ENCODE results near the gene TSPAN5.
"Not testable (repeated sequence)": the region's sequence is repeated elsewhere in the genome, so short reads cannot be mapped to it uniquely, and the experiment has no call there.

Gene TSPAN5

DNA sequence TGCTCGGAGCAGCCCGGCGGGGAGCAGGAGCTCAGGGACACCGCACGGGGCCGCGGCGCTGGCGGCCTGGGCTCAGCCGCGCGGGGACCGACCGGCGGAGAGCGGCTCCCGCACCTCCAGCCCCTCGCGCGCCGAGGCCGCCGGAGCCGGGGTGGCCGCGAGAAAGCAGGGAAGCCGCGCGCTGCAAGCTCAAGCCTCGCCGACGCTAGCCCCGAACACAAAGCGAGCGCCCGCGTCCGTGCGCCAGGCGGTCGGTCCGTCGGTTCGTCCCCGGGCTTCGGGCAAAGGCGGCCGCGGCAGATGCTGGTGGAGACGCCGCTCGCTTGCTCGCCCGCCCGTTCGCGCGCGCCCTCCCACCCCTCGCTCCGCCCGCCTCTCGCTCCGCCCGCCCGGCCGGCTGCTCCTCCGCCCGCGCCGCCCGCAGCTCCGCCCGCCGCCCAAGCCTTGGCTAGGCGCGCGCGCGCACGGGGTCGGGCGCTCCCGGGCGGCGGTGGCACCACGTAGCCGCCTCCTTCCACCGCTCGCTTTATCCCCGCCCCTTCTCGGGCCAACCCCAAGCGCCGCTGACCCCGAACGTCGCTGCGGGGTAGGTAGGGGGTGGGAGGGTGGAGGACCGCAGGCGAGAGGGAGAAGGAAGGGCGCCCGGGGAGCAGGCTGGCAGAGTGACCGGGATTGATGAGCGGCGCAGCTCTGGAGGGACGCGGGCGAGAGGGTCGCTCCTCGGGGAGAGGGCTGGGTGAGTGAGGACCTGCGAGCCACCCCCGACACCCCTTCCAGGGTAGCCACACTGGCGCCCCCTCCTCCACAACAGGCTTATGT is at the start of gene TSPAN5:
Gene TSPAN5 (minus strand): TSS at position 325 of the 819 bp plus-strand sequence.
- Histone ChIP-seq H2AFZ (ENCODE audit: low read depth, low read length) (peak within 1 kb of the TSS; percentile 91), H3K4me1 (ENCODE audit: insufficient read depth, low read length) (peaks cover 11% of the 10 kb centered on the region)

DNA sequence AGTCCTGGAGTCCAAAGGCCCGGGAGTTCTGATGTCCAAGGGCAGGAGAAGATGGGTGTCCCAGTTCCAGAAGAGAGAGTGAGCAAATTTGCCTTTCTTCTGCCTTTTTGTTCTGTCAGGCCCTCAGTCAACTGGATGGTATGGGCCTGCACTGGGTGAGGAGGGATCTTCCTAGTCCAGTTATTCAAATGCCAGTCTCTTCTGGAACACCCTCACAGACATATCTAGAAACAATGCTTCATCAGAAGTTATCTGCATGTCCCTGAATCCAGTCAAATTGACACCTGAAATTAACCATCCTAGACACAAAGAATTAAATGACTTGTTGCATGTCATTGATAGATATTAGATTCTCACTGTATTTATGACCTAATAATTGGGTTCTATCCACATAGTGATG is 48.5 kb upstream of the TSPAN5 start:
- H3K4me1 ChIP-seq (ENCODE audit: insufficient read depth, low read length), result no peaks in the 10 kb centered on the region
- no peak overlapping the region for H3K4me3 ChIP-seq (ENCODE audit: low read length)
- no peak overlapping the region for H2AFZ ChIP-seq (ENCODE audit: low read depth, low read length)
- H3K27me3 ChIP-seq (ENCODE audit: insufficient read depth, low read length), result no peaks in the 10 kb centered on the region
- no peaks in the 10 kb centered on the region for H3K9me3 ChIP-seq (ENCODE audit: low read length)
- H3K36me3 ChIP-seq (ENCODE audit: insufficient read depth, low read length), result no peaks in the 10 kb centered on the region

More for the DNA sequence above, at the start of gene TSPAN5:
- no peaks in the 10 kb centered on the region for H3K27me3 ChIP-seq (ENCODE audit: insufficient read depth, low read length)
- no peaks in the 10 kb centered on the region for H3K36me3 ChIP-seq (ENCODE audit: insufficient read depth, low read length)
- H3K9me3 ChIP-seq (ENCODE audit: low read length), result no peaks in the 10 kb centered on the region
- H3K4me3 ChIP-seq (ENCODE audit: low read length), result peak within 1 kb of the TSS; percentile 53

DNA sequence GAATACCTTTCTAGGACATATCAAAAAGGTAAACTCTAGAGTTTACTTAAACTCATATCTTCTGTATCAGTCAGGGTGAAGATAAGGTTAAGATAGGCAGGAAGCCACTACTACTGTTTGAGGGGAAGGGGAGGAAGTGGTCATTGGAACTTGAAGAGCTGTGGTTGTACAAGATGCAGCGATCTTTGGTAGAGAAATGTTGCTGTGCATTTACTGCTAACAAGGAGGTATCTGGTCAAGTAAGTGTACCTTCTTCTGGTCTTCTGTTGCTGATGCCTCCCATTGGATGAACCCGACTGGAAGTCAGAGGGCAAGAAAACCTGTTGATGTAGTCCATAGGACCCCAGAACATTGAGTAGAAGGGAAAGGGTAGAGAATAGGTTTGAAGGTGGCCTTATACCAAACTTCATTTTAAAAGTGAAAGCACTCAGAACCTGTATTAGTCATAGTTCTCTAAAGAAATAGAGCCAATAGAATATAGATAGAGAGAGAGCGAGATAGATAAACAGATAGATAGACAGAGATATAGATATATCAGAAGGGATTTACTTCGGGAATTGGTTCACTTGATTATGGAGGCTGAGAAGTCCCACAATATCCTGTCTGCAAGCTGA is 47.9 kb upstream of the TSPAN5 start:
- Histone ChIP-seq H3K4me3 (ENCODE audit: low read length) (no peak overlapping the region), H3K27me3 (ENCODE audit: insufficient read depth, low read length) (no peaks in the 10 kb centered on the region), H3K4me1 (ENCODE audit: insufficient read depth, low read length) (no peaks in the 10 kb centered on the region), H2AFZ (ENCODE audit: low read depth, low read length) (no peak overlapping the region), H3K9me3 (ENCODE audit: low read length) (no peaks in the 10 kb centered on the region), H3K36me3 (ENCODE audit: insufficient read depth, low read length) (no peaks in the 10 kb centered on the region)

DNA sequence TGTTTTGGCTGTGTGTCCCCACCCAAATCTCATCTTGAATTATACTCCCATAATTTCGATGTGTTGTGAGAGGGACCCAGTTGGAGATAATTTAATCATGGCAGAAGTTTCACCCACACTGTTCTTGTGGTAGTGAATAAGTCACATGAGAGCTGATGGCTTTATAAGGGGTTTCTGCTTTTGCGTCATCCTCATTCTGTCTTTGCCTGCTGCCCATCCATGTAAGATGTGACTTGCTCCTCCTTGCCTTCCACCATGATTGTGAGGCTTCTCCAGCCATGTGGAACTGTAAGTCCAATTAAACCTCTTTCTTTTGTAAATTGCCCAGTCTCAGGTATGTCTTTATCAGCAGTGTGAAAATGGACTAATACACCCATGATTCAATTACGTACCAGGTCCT is 47.2 kb upstream of the TSPAN5 start:
- not testable (repeated sequence) for H3K36me3 ChIP-seq (ENCODE audit: insufficient read depth, low read length); H3K4me3 ChIP-seq (ENCODE audit: low read length); H3K27me3 ChIP-seq (ENCODE audit: insufficient read depth, low read length); H2AFZ ChIP-seq (ENCODE audit: low read depth, low read length); H3K4me1 ChIP-seq (ENCODE audit: insufficient read depth, low read length); H3K9me3 ChIP-seq (ENCODE audit: low read length)

DNA sequence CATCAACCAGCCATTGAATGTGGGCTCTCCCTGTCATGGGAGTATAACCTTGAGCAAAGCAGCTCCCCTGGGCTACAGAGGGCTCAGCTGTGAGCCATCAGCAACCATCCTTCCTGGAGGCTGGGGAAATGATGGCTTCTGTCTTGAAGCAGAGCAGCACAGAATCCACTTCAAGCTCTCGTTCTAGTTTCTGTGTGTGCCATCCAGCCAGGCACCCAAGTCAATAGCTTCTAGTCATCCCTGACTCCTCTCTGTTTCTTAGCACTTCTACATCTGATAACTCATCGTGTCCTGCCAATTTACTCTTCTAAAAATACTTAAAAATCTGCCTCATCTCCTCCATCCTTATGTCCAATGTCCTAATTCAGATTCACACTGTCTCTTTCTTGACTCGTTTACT is 42.2 kb upstream of the TSPAN5 start:
- no peaks in the 10 kb centered on the region for H3K36me3 ChIP-seq (ENCODE audit: insufficient read depth, low read length)
- no peaks in the 10 kb centered on the region for H3K4me1 ChIP-seq (ENCODE audit: insufficient read depth, low read length)
- H3K4me3 ChIP-seq (ENCODE audit: low read length), result no peak overlapping the region
- H3K27me3 ChIP-seq (ENCODE audit: insufficient read depth, low read length), result no peaks in the 10 kb centered on the region
- H3K9me3 ChIP-seq (ENCODE audit: low read length), result no peaks in the 10 kb centered on the region
- H2AFZ ChIP-seq (ENCODE audit: low read depth, low read length), result no peak overlapping the region

DNA sequence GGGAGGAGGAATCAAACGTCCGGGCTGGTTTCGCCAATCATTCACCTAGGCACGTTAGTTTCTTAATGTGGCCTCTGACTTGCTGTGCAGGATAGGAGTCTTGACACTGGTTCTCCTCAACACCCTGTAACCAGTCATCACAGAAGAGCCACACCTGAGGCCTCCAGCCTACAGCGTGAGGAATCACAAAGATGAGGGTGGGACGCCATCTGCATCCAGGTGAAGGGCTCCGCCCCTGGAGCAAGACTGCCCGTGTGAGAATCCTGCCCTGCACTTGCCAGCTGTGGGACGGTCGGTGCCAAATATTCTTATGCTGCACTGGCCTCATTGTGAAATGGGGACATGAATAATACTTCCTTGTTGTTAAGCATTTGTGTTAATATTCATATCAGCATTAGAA is 35.7 kb upstream of the TSPAN5 start:
- no peak overlapping the region for H2AFZ ChIP-seq (ENCODE audit: low read depth, low read length)
- no peaks in the 10 kb centered on the region for H3K4me1 ChIP-seq (ENCODE audit: insufficient read depth, low read length)
- no peak overlapping the region for H3K4me3 ChIP-seq (ENCODE audit: low read length)
- no peaks in the 10 kb centered on the region for H3K36me3 ChIP-seq (ENCODE audit: insufficient read depth, low read length)
- no peaks in the 10 kb centered on the region for H3K9me3 ChIP-seq (ENCODE audit: low read length)
- H3K27me3 ChIP-seq (ENCODE audit: insufficient read depth, low read length), result no peaks in the 10 kb centered on the region

DNA sequence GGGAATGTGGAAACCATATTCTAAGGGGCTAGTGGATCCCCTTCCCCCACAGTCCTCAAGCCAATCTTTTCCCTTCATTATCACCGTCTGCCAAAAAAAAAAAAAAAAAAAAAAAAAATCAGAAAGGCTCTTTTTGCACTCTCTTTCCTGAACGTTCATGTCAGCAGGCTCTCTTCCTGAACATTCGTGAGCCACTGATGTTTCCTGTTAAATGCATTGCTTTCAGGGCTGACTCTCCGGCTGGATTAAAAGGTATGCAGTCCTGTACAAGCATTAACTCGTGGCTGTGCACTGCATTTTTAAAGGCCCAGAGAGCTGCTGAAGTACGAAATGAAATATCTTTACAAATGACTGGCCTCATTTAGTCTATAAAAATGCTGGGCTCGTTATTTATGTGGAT is 34.0 kb upstream of the TSPAN5 start:
- Histone ChIP-seq H3K4me1 (ENCODE audit: insufficient read depth, low read length) (no peaks in the 10 kb centered on the region), H3K4me3 (ENCODE audit: low read length) (no peak overlapping the region), H2AFZ (ENCODE audit: low read depth, low read length) (no peak overlapping the region), H3K27me3 (ENCODE audit: insufficient read depth, low read length) (no peaks in the 10 kb centered on the region), H3K36me3 (ENCODE audit: insufficient read depth, low read length) (no peaks in the 10 kb centered on the region), H3K9me3 (ENCODE audit: low read length) (no peaks in the 10 kb centered on the region)

DNA sequence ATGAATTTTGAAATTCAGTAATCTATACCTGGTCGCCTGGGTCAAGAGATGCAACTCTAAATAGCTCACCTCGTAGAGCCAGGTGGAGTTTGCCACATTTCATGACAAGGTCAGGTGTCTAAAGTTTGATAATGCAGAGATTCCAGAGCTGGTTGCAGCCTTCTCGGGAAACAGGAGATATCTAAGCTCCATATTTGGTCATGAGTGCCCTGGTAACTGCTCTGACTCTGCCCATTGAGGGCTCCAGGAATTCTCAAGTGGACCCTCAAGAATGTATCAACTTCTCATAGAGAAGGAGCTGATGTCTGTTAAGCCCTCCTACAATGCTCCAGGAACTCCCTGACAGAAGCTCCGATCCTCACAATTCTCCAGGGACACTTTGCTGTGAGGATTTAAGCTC is 33.2 kb upstream of the TSPAN5 start:
- Histone ChIP-seq H2AFZ (ENCODE audit: low read depth, low read length) (no peak overlapping the region), H3K4me1 (ENCODE audit: insufficient read depth, low read length) (no peaks in the 10 kb centered on the region), H3K36me3 (ENCODE audit: insufficient read depth, low read length) (no peaks in the 10 kb centered on the region), H3K9me3 (ENCODE audit: low read length) (no peaks in the 10 kb centered on the region), H3K4me3 (ENCODE audit: low read length) (no peak overlapping the region), H3K27me3 (ENCODE audit: insufficient read depth, low read length) (no peaks in the 10 kb centered on the region)

DNA sequence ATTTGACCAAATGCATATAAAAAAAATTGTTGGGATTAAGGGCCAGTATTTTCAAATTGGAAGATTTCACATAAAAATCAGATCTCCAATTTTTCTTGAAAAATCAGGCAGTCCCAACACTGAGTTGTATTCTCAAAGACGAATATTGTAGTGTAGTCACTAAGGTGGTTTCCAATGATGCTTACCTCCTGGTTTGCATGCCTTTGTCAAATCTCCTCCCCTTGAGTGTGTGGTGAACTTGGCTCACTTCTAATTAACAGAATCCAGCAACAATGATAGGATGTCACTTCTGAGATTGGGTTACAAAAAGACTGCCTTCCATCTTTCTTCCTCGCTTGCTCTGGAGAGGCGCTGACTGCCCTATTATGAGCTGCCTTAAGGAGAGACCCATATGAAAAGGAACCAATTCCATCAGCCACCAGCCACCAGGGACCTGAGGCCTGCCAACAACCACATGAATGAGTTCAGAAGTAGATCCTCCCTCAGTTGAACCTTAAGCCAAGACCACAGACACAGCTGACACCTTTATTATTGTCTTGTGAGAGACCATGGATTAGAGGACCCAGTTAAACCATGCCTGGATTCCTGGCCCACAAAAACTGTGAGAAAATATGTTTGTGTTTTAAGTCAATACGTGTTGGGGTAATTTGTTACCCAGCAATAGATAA is 31.2 kb upstream of the TSPAN5 start:
- no peak overlapping the region for H2AFZ ChIP-seq (ENCODE audit: low read depth, low read length)
- H3K9me3 ChIP-seq (ENCODE audit: low read length), result no peaks in the 10 kb centered on the region
- H3K27me3 ChIP-seq (ENCODE audit: insufficient read depth, low read length), result no peaks in the 10 kb centered on the region
- no peaks in the 10 kb centered on the region for H3K36me3 ChIP-seq (ENCODE audit: insufficient read depth, low read length)
- no peak overlapping the region for H3K4me3 ChIP-seq (ENCODE audit: low read length)
- H3K4me1 ChIP-seq (ENCODE audit: insufficient read depth, low read length), result no peaks in the 10 kb centered on the region

DNA sequence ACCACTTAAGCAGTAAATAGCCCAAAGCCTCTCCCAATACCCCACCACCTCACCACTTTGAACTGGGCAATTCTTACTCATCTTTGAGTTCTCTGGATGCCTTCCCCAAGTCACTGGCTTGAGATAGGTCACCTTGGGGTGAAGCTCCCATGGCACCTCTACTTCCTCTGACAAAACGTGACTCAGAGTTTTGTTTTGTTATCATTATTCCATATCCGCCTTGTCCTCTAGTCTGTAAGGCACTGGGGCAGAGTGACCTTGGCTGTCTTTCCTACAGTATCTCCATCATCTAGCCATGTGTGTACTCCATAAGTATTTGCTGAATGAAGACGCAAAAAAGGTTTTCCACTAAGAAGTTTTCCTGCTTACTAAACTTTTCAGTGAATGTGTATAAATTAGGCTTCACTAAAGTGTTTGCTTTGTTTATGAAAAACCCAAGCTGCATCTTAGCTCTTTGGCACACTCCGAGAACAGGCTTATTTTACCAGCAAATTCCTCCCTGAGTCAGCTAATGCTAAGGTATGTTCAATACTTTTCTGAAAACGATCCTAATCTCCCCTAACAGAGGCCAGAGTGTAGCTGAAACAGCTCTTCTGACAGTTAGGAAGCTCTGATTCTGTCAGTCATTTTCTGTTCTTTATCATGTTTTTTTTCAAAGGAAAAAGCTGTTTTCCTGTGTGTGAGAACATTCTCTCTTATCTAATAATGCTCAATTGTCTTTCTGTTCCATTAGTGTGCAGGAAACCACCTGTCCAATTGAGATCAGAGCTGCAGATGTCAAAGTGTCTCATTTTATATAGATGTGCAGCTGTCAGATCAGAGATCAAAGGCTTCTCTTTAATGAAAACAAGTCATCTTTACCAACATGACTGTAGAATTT is 30.2 kb upstream of the TSPAN5 start:
- Histone ChIP-seq H3K4me3 (ENCODE audit: low read length) (no peak overlapping the region), H2AFZ (ENCODE audit: low read depth, low read length) (no peak overlapping the region), H3K27me3 (ENCODE audit: insufficient read depth, low read length) (no peaks in the 10 kb centered on the region), H3K9me3 (ENCODE audit: low read length) (no peaks in the 10 kb centered on the region), H3K36me3 (ENCODE audit: insufficient read depth, low read length) (no peaks in the 10 kb centered on the region), H3K4me1 (ENCODE audit: insufficient read depth, low read length) (no peaks in the 10 kb centered on the region)

DNA sequence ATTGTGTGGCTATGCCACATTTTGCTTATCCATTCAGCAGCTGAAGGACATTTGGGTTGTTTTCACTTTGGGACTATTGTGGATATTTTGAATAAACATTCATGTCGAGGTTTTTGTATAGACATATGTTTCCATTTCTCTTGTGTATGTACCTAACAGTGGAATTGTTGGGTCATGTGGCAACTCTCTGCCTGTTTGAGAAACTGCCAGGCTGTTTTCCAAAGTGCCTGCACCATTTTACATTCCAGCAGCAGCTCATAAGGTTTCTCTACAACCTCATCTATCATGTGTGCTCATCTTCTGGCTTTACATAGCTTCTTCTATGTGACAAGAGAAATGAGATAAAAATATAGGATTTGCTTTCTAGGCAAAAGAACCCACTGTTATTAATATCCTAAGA is 29.5 kb upstream of the TSPAN5 start:
- H2AFZ ChIP-seq (ENCODE audit: low read depth, low read length), result no peak overlapping the region
- no peaks in the 10 kb centered on the region for H3K27me3 ChIP-seq (ENCODE audit: insufficient read depth, low read length)
- H3K4me3 ChIP-seq (ENCODE audit: low read length), result no peak overlapping the region
- no peaks in the 10 kb centered on the region for H3K9me3 ChIP-seq (ENCODE audit: low read length)
- H3K36me3 ChIP-seq (ENCODE audit: insufficient read depth, low read length), result no peaks in the 10 kb centered on the region
- H3K4me1 ChIP-seq (ENCODE audit: insufficient read depth, low read length), result no peaks in the 10 kb centered on the region

DNA sequence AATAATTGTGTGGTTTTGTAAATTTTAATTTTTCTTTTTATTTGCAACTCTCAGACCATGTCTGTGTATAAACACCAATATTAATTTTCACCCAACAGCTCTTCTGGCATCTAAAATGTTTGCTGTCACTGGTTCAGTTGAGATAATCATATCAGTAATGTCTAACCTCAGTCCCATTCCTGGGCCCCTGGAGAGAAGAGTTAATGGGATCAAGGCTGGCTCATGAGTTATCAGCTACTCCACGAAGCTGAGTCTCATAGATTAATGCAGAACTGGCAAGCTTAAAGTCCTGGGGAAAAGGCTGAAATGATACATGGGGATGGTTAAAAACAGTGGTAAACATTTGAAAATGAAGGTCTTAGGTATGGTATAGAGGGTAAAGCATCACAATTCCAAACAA is 28.4 kb upstream of the TSPAN5 start:
- Histone ChIP-seq H3K4me3 (ENCODE audit: low read length) (no peak overlapping the region), H3K9me3 (ENCODE audit: low read length) (no peaks in the 10 kb centered on the region), H3K27me3 (ENCODE audit: insufficient read depth, low read length) (no peaks in the 10 kb centered on the region)

More for the DNA sequence above, 28.4 kb upstream of the TSPAN5 start:
- Histone ChIP-seq H3K36me3 (ENCODE audit: insufficient read depth, low read length) (no peaks in the 10 kb centered on the region), H2AFZ (ENCODE audit: low read depth, low read length) (no peak overlapping the region), H3K4me1 (ENCODE audit: insufficient read depth, low read length) (no peaks in the 10 kb centered on the region)

Measured in neuron (in vitro differentiated cells).